HCT116 (cell line): ENCODE data around the gene EPB41L4A. TPM values are rescaled to one million over a fixed set of nuclear protein-coding genes. Genes with fewer than 3 reads are reported as not detected.

Source experiments
- ATAC-seq: fragments of 200-7000 bp; cut with Tn5 transposase; 2 replicates; pipeline ENCODE4 v1.9.1; 2020; ENCODE audit warnings: mild to moderate bottlenecking, moderate library complexity
- BruUV-seq: library from RNA; stranded (reverse); fragments of 400-500 nt; replicated peaks from 2 replicates; lab custom pipeline; 2021; lab: Mats Ljungman, UMichigan
- CTCF ChIA-PET: fragments of 300-600 bp; sonication (Branson Sonifier 250); formaldehyde crosslinking; loops from one replicate; lab custom pipeline; 2021; ENCODE audit warnings: antibody characterized with exemption; lab: Charles Lee
- POLR2A ChIA-PET: fragments of 300-600, 350-600 bp; sonication (Branson Sonifier 250); formaldehyde crosslinking; loops from one replicate; lab custom pipeline; 2021; ENCODE audit warnings: antibody characterized with exemption; lab: Charles Lee
- RAD21 ChIA-PET, 2 experiments: fragments of 300-600 bp; sonication (Branson Sonifier 250); formaldehyde crosslinking; loops; one replicate each; lab custom pipeline; 2023; ENCODE audit warnings: low total read pairs in 2 of 2; ENCODE audit not compliant: uncharacterized antibody in 2 of 2, unreplicated experiment in 2 of 2, low non-redundant PET in 1 of 2; lab: Charles Lee
- DNase-seq: peaks from one replicate; pipeline ENCODE4 v3.0.0-alpha.2; 2010; ENCODE audit warnings: low read depth, low spot score
- H2AFZ ChIP-seq: fragments of 200-600 bp; shearing (Covaris generic), sonication (generic); 2 replicates; pipeline ENCODE4 v1.6.1; 2017; ENCODE audit warnings: low read depth, mixed run types, mixed read lengths, antibody characterized with exemption, low read length; ENCODE audit not compliant: poor library complexity, severe bottlenecking
- H3K27ac ChIP-seq: 2 replicates; pipeline ENCODE4 v1.5.1; 2012; ENCODE audit warnings: low read depth, low read length
- H3K27me3 ChIP-seq: fragments of 200-600 bp; sonication (generic); 2 replicates; pipeline ENCODE4 v1.6.1; 2016; ENCODE audit warnings: mixed run types, low read length, mixed read lengths; ENCODE audit not compliant: insufficient read depth
- H3K36me3 ChIP-seq, 2 experiments: fragments of 200-500 bp in 1 of 2; fragments of 200-600 bp in 1 of 2; sonication (Bioruptor generic) in 1 of 2; sonication (generic) in 1 of 2; 2 replicates each; pipeline versions ENCODE4 v1.5.1 to v1.6.1; 2014 to 2016; ENCODE audit warnings: low read length in 2 of 2, inconsistent platforms in 1 of 2, mixed read lengths in 1 of 2, mixed run types in 1 of 2; ENCODE audit not compliant: insufficient read depth in 2 of 2, control insufficient read depth in 1 of 2
- H3K4me1 ChIP-seq, 2 experiments: fragments of 200-600 bp in 1 of 2; sonication (generic) in 1 of 2; 2 replicates each; pipeline versions ENCODE4 v1.5.1 to v1.6.1; 2012 to 2017; ENCODE audit warnings: low read length in 2 of 2, inconsistent platforms in 1 of 2, mild to moderate bottlenecking in 1 of 2, mixed read lengths in 1 of 2, mixed run types in 1 of 2, moderate library complexity in 1 of 2; ENCODE audit not compliant: insufficient read depth in 2 of 2, control insufficient read depth in 1 of 2
- H3K4me2 ChIP-seq: fragments of 200-600 bp; sonication (generic); 2 replicates; pipeline ENCODE4 v1.6.1; 2017; ENCODE audit warnings: mixed run types, low read length, mixed read lengths
- H3K4me3 ChIP-seq, 2 experiments: fragments of 200-600 bp in 1 of 2; sonication (generic) in 1 of 2; replicated peaks in 1 of 2; 2 replicates each; pipeline ENCODE4 v1.5.1; 2011 to 2016; ENCODE audit warnings: low read length in 2 of 2, control low read depth in 1 of 2, low read depth in 1 of 2, mild to moderate bottlenecking in 1 of 2, mixed read lengths in 1 of 2, mixed run types in 1 of 2
- H3K79me2 ChIP-seq: fragments of 200-600 bp; sonication (generic); 2 replicates; pipeline ENCODE4 v1.6.1; 2017; ENCODE audit warnings: mild to moderate bottlenecking, mixed run types, low read length, moderate library complexity, mixed read lengths; ENCODE audit not compliant: insufficient read depth
- H3K9ac ChIP-seq: fragments of 200-600 bp; sonication (generic); 2 replicates; pipeline ENCODE4 v1.6.1; 2016; ENCODE audit warnings: low read length, mixed read lengths
- H3K9me2 ChIP-seq: fragments of 200-600 bp; sonication (generic), shearing (Covaris generic); 2 replicates; pipeline ENCODE4 v1.6.1; 2017; ENCODE audit warnings: mixed run types, mild to moderate bottlenecking, moderate library complexity; ENCODE audit not compliant: insufficient read depth
- H3K9me3 ChIP-seq, 2 experiments: fragments of 200-500 bp in 1 of 2; fragments of 200-600 bp in 1 of 2; sonication (Bioruptor generic) in 1 of 2; sonication (generic) in 1 of 2; 2 replicates each; pipeline ENCODE4 v1.6.1; 2014 to 2017; ENCODE audit warnings: low read length in 2 of 2, mixed read lengths in 2 of 2, inconsistent platforms in 1 of 2, low read depth in 1 of 2, mild to moderate bottlenecking in 1 of 2, mixed run types in 1 of 2, moderate library complexity in 1 of 2; ENCODE audit not compliant: control insufficient read depth in 1 of 2, insufficient read depth in 1 of 2
- H4K20me1 ChIP-seq: fragments of 200-600 bp; sonication (generic), shearing (Covaris generic); 2 replicates; pipeline ENCODE4 v1.6.1; 2017; ENCODE audit warnings: mixed run types, mild to moderate bottlenecking, moderate library complexity; ENCODE audit not compliant: insufficient read depth
- CEBPB ChIP-seq: IDR thresholded peaks from 2 replicates; pipeline ENCODE4 v1.6.1; 2012; ENCODE audit warnings: low read depth
- CTCF ChIP-seq, 3 experiments: fragments of 200-600 bp in 1 of 3; sonication (generic) in 1 of 3; IDR thresholded peaks in 2 of 3; conservative IDR thresholded peaks in 1 of 3; 2 replicates each; pipeline ENCODE4 v1.5.1; 2012 to 2017; ENCODE audit warnings: low read depth in 2 of 3, low read length in 2 of 3, antibody characterized with exemption in 1 of 3, borderline replicate concordance in 1 of 3, control low read depth in 1 of 3, mild to moderate bottlenecking in 1 of 3, mixed read lengths in 1 of 3, mixed run types in 1 of 3, moderate library complexity in 1 of 3; ENCODE audit not compliant: insufficient read depth in 1 of 3
- ELF1 ChIP-seq: IDR thresholded peaks from 2 replicates; pipeline ENCODE4 v1.6.1; 2012; ENCODE audit warnings: low read depth, borderline replicate concordance
- FOSL1 ChIP-seq: IDR thresholded peaks from 2 replicates; pipeline ENCODE4 v1.6.1; 2012; ENCODE audit warnings: low read depth
- MAX ChIP-seq: IDR thresholded peaks from 2 replicates; pipeline ENCODE4 v1.6.1; 2012
- POLR2A ChIP-seq: IDR thresholded peaks from 2 replicates; pipeline ENCODE4 v1.7.0; 2011; ENCODE audit warnings: borderline replicate concordance; ENCODE audit not compliant: insufficient read depth, insufficient read length; ENCODE audit errors: extremely low read depth
- POLR2AphosphoS5 ChIP-seq: IDR thresholded peaks from 2 replicates; pipeline ENCODE4 v1.6.1; 2011; ENCODE audit warnings: mild to moderate bottlenecking, low read depth, low read length, moderate library complexity
- RAD21 ChIP-seq: IDR thresholded peaks from 2 replicates; pipeline ENCODE4 v1.6.1; 2012; ENCODE audit warnings: low read depth, mild to moderate bottlenecking
- SIN3A ChIP-seq: IDR thresholded peaks from 2 replicates; pipeline ENCODE4 v1.6.1; 2012; ENCODE audit warnings: low read depth
- SP1 ChIP-seq: IDR thresholded peaks from 2 replicates; pipeline ENCODE4 v1.6.1; 2012; ENCODE audit warnings: low read depth
- TCF7L2 ChIP-seq: IDR thresholded peaks from 2 replicates; pipeline ENCODE4 v1.7.0; 2011; ENCODE audit warnings: borderline replicate concordance, inconsistent platforms; ENCODE audit not compliant: insufficient read depth, insufficient read length; ENCODE audit errors: extremely low read depth
- ZBTB33 ChIP-seq: IDR thresholded peaks from 2 replicates; pipeline ENCODE4 v1.6.1; 2011; ENCODE audit warnings: mild to moderate bottlenecking, low read length, moderate library complexity; ENCODE audit not compliant: insufficient replicate concordance; ENCODE audit errors: extremely low read depth
- ZFX ChIP-seq: fragments of 450-650 bp; IDR thresholded peaks from 2 replicates; pipeline ENCODE4 v1.6.1; 2017
- ZNF274 ChIP-seq: fragments of 200-500 bp; sonication (Bioruptor generic); IDR thresholded peaks from 2 replicates; pipeline ENCODE4 v1.6.1; 2014; ENCODE audit warnings: mild to moderate bottlenecking, low read depth, low read length, inconsistent platforms
- intact Hi-C: fragments of 100-400 bp; cut with micrococcal nuclease; formaldehyde crosslinking; loops from 2 replicates; pipeline ENCODE4 v1.10.0; 2022
- total RNA-seq: library from RNA; stranded (reverse); gene quantifications from one replicate; pipeline ENCODE4 v1.2.1, GENCODE V29; 2021; ENCODE audit not compliant: unreplicated experiment

EPB41L4A gene
- total RNA-seq, 1 experiment from 2014 or later: 2.8 TPM

GRCh38 chr5:112333331-112333781 lies 85.7 kb downstream of the EPB41L4A start:
- Histone ChIP-seq H4K20me1 (no peaks in the 10 kb centered on the region), H3K79me2 (no peaks in the 10 kb centered on the region), H3K4me1 (no peaks in the 10 kb centered on the region), H3K9me3 (no peaks in the 10 kb centered on the region), H3K4me3 (no peak overlapping the region), H3K9ac (no peak overlapping the region), H3K36me3 (no peaks in the 10 kb centered on the region), H3K4me2 (no peak overlapping the region), H3K27me3 (no peaks in the 10 kb centered on the region; the same call in 1 of the 2 replicates), H2AFZ (no peak overlapping the region), H3K9me2 (no peaks in the 10 kb centered on the region), H3K27ac (no peak overlapping the region)
- ATAC-seq (no peak), DNase-seq (no peak)
- intact Hi-C loops: no loop called here
- no TSS peak for BruUV-seq
- ChIA-PET CTCF (no interaction called here), POLR2A (no interaction called here), RAD21 (no interaction called here)
- TF ChIP-seq RAD21 (no peak), ELF1 (no peak), MAX (no peak), CEBPB (no peak), SP1 (no peak)

- Histone ChIP-seq H3K79me2 (no peaks in the 10 kb centered on the region), H2AFZ (no peak overlapping the region), H3K9me2 (no peaks in the 10 kb centered on the region), H3K4me2 (no peak overlapping the region), H3K27ac (no peak overlapping the region), H3K9me3 (no peaks in the 10 kb centered on the region), H3K36me3 (no peaks in the 10 kb centered on the region), H3K4me1 (no peaks in the 10 kb centered on the region), H3K4me3 (no peak overlapping the region), H4K20me1 (no peaks in the 10 kb centered on the region), H3K27me3 (no peaks in the 10 kb centered on the region; the same call in 1 of the 2 replicates), H3K9ac (no peak overlapping the region)
- no TSS peak for BruUV-seq
- DNase-seq: no peak
- intact Hi-C loops: no loop called here
- POLR2A ChIA-PET: no interaction called here
- TF ChIP-seq SIN3A (no peak), FOSL1 (no peak), POLR2A (no peak), MAX (no peak), POLR2AphosphoS5 (no peak), CTCF (IDR thresholded peaks at IDR 0.05 in 2 of 3, conservative IDR thresholded peaks at IDR 0.05 in 1 of 3; ENCODE audit: borderline replicate concordance in 1 of 3, insufficient read depth in 1 of 3, low read depth in 2 of 3, low read length in 2 of 3) (no peak), ZFX (no peak), ZNF274 (no peak), SP1 (no peak), ZBTB33 (no peak), TCF7L2 (no peak), CEBPB (no peak)
- no peak for ATAC-seq
- RAD21 ChIA-PET: no interaction called here
- CTCF ChIA-PET: no interaction called here
These were observed 87.2 kb downstream of the EPB41L4A start for GRCh38 chr5:112331892-112332291.
